Measurements from ENCODE around the gene WDR46. TPM values are rescaled to one million over a fixed set of nuclear protein-coding genes. Genes with fewer than 3 reads are reported as not detected.

Gene WDR46
- total and polyA plus RNA-seq, 2 of the 8 experiments (the other 6 are each of a cell fraction or from before 2014, with no cell fraction given), result 69.7 to 91.0 TPM

GRCh38 chr6:33335916-33336315, 46.9 kb upstream of the WDR46 start (continued):
- TF ChIP-seq RBBP5 (IDR thresholded peaks at IDR 0.05; ENCODE audit: borderline replicate concordance, low read depth, low read length) (no peak), NRF1 (IDR thresholded peaks at IDR 0.05; ENCODE audit: low read depth, low read length) (no peak)
